ENCODE data around the gene TRABD2B. TPM values are rescaled to one million over a fixed set of nuclear protein-coding genes. Genes with fewer than 3 reads are reported as not detected.

The TRABD2B gene
- total and polyA plus RNA-seq, 2 donors from 2014 or later = 19.8 to 62.0 TPM

GRCh38 chr1:47980501-47980900 is 16.7 kb downstream of the TRABD2B start:
- Histone ChIP-seq H3K9me3 (ENCODE audit: control insufficient read depth in 2 of 3, insufficient read depth in 1 of 3, low read length in 3 of 3) (no peaks in the 10 kb centered on the region), H3K4me1 (ENCODE audit: control insufficient read depth in 2 of 3, insufficient read depth in 2 of 3, low read depth in 1 of 3, low read length in 3 of 3) (peaks cover 0 to 40% (median 21%) of the 10 kb centered on the region in 3 donors), H3K4me3 (ENCODE audit: low read length in 3 of 3) (no peak overlapping the region), H3K27me3 (ENCODE audit: control insufficient read depth, insufficient read depth, low read length) (peaks cover 2% of the 10 kb centered on the region), H3K27ac (ENCODE audit: low read depth in 2 of 2, low read length in 2 of 2) (no peak overlapping the region), H3K36me3 (ENCODE audit: control insufficient read depth in 2 of 3, insufficient read depth in 3 of 3, low read length in 3 of 3) (peaks cover 0 to 3% (median 0%) of the 10 kb centered on the region in 3 donors), H3K9ac (ENCODE audit: low read length in 3 of 3) (no peak overlapping the region)
- no peak for TF ChIP-seq CTCF (IDR thresholded peaks at IDR 0.05; ENCODE audit: borderline replicate concordance, extremely low read depth, insufficient read depth)
- intact Hi-C loops (cut with DNase I) = no loop called here
- DNase-seq (no peak), FAIRE-seq (no peak)

- Histone ChIP-seq H3K4me3 (ENCODE audit: low read length in 3 of 3) (no peak overlapping the region), H3K27ac (ENCODE audit: low read depth in 2 of 2, low read length in 2 of 2) (peak overlapping the region in 1 of 2 donors; percentile 34), H3K9me3 (ENCODE audit: control insufficient read depth in 2 of 3, insufficient read depth in 1 of 3, low read length in 3 of 3) (no peaks in the 10 kb centered on the region), H3K9ac (ENCODE audit: low read length in 3 of 3) (no peak overlapping the region), H3K27me3 (ENCODE audit: control insufficient read depth, insufficient read depth, low read length) (peaks cover 2% of the 10 kb centered on the region), H3K4me1 (ENCODE audit: control insufficient read depth in 2 of 3, insufficient read depth in 2 of 3, low read depth in 1 of 3, low read length in 3 of 3) (peaks cover 0 to 33% (median 15%) of the 10 kb centered on the region in 3 donors), H3K36me3 (ENCODE audit: control insufficient read depth in 2 of 3, insufficient read depth in 3 of 3, low read length in 3 of 3) (peaks cover 0 to 3% (median 0%) of the 10 kb centered on the region in 3 donors)
- no peak for TF ChIP-seq CTCF (IDR thresholded peaks at IDR 0.05; ENCODE audit: borderline replicate concordance, extremely low read depth, insufficient read depth)
- no peak for DNase-seq
- FAIRE-seq = no peak
- intact Hi-C loops (cut with DNase I) = no loop called here
Observed at GRCh38 chr1:47979724-47980123, 17.5 kb downstream of the TRABD2B start.

- FAIRE-seq = no peak
- H3K27ac ChIP-seq (ENCODE audit: low read depth in 2 of 2, low read length in 2 of 2) = no peak overlapping the region
- DNase-seq = no peak
Observed at GRCh38 chr1:47978486-47978885, 18.7 kb downstream of the TRABD2B start.

More at GRCh38 chr1:47978486-47978885, 18.7 kb downstream of the TRABD2B start:
- Histone ChIP-seq H3K9me3 (ENCODE audit: control insufficient read depth in 2 of 3, insufficient read depth in 1 of 3, low read length in 3 of 3) (no peaks in the 10 kb centered on the region), H3K4me1 (ENCODE audit: control insufficient read depth in 2 of 3, insufficient read depth in 2 of 3, low read depth in 1 of 3, low read length in 3 of 3) (peaks cover 0 to 29% (median 15%) of the 10 kb centered on the region in 3 donors), H3K4me3 (ENCODE audit: low read length in 3 of 3) (no peak overlapping the region), H3K9ac (ENCODE audit: low read length in 3 of 3) (no peak overlapping the region), H3K27me3 (ENCODE audit: control insufficient read depth, insufficient read depth, low read length) (peaks cover 2% of the 10 kb centered on the region), H3K36me3 (ENCODE audit: control insufficient read depth in 2 of 3, insufficient read depth in 3 of 3, low read length in 3 of 3) (peaks cover 0 to 3% (median 0%) of the 10 kb centered on the region in 3 donors)
- no peak for TF ChIP-seq CTCF (IDR thresholded peaks at IDR 0.05; ENCODE audit: borderline replicate concordance, extremely low read depth, insufficient read depth)
- intact Hi-C loops (cut with DNase I) = no loop called here

Measured in kidney (tissue), 14 donors.